ENCODE data around the gene RNF169.

The RNF169 gene

DNA sequence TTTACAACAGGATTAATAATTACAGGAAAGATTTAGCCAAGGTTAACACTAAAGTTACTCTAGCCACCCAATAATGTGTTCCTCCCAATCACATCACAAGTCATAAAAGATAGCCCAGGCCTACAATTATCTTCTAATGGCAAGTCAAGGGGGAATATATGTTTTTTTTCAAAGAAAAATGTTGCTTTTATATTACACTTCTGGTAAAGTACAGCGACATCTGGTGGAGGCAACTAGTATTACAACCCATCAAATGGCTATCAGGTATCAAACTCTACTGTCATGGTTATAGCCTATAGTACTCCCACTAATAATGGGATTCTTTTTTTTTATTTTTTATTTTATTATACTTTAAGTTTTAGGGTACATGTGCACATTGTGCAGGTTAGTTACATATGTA lies 128.5 kb downstream of the RNF169 start:
- no peak for DNase-seq (ENCODE audit: low read depth in 3 of 3)
